Endothelial cell of umbilical vein (primary cell): ENCODE data around the gene DLL4. TPM values are rescaled to one million over a fixed set of nuclear protein-coding genes. Genes with fewer than 3 reads are reported as not detected.

Source experiments
- BruUV-seq: library from RNA; stranded (reverse); fragments of 400-500 nt; replicated peaks from 2 replicates; lab custom pipeline; 2021; lab: Mats Ljungman, UMichigan
- CTCF ChIA-PET: fragments of 300-600, 350-600 bp; sonication (Branson Sonifier 250); formaldehyde crosslinking; loops from one replicate; lab custom pipeline; 2021; ENCODE audit warnings: antibody characterized with exemption, inconsistent platforms; lab: Charles Lee
- POLR2A ChIA-PET: fragments of 300-600, 350-600 bp; sonication (Branson Sonifier 250); formaldehyde crosslinking; loops from one replicate; lab custom pipeline; 2021; ENCODE audit warnings: antibody characterized with exemption, inconsistent platforms; lab: Charles Lee
- DNase-seq: peaks from one replicate; pipeline ENCODE4 v3.0.0-alpha.2; 2011; ENCODE audit warnings: low read depth, low spot score
- FAIRE-seq: peaks from 2 replicates; lab custom pipeline; 2011; peaks lifted over from hg19 to GRCh38; lab: Jason Lieb, UNC
- H2AFZ ChIP-seq: 2 replicates; pipeline ENCODE4 v1.6.0; 2012; ENCODE audit warnings: low read depth, low read length, control low read depth, inconsistent platforms
- H3K27ac ChIP-seq: 2 replicates; pipeline ENCODE4 v1.5.1; 2011; ENCODE audit warnings: low read depth, mild to moderate bottlenecking, control low read depth, low read length, moderate library complexity; ENCODE audit not compliant: insufficient read depth
- H3K27me3 ChIP-seq, 2 experiments: 2 replicates each; pipeline versions ENCODE4 v1.6.0 to v1.6.1; 2011; ENCODE audit warnings: low read length in 2 of 2, mixed read lengths in 1 of 2; ENCODE audit not compliant: control insufficient read depth in 2 of 2, insufficient read depth in 2 of 2
- H3K36me3 ChIP-seq, 2 experiments: 2 replicates in 1 of 2; 3 replicates in 1 of 2; pipeline ENCODE4 v1.5.1; 2011; ENCODE audit warnings: low read length in 2 of 2, mild to moderate bottlenecking in 1 of 2, moderate library complexity in 1 of 2; ENCODE audit not compliant: control insufficient read depth in 2 of 2, insufficient read depth in 2 of 2; ENCODE audit errors: extremely low read depth in 1 of 2
- H3K4me1 ChIP-seq: 3 replicates; pipeline ENCODE4 v1.5.1; 2011; ENCODE audit warnings: mild to moderate bottlenecking, low read length; ENCODE audit not compliant: control insufficient read depth, insufficient read depth; ENCODE audit errors: extremely low read depth
- H3K4me2 ChIP-seq: 2 replicates; pipeline ENCODE4 v1.6.1; 2011; ENCODE audit warnings: low read length, control low read depth, mixed read lengths; ENCODE audit not compliant: insufficient read depth
- H3K4me3 ChIP-seq, 3 experiments: fragments of 200-600 bp in 1 of 3; sonication (generic), shearing (Covaris generic) in 1 of 3; replicated peaks in 1 of 3; 2 replicates each; pipeline ENCODE4 v1.5.1; 2011 to 2016; ENCODE audit warnings: control low read depth in 3 of 3, low read length in 3 of 3, mild to moderate bottlenecking in 2 of 3, inconsistent platforms in 1 of 3, low read depth in 1 of 3, moderate library complexity in 1 of 3; ENCODE audit not compliant: insufficient read depth in 1 of 3
- H3K79me2 ChIP-seq: 2 replicates; pipeline ENCODE4 v1.6.0; 2012; ENCODE audit warnings: low read length, inconsistent platforms; ENCODE audit not compliant: control insufficient read depth, insufficient read depth
- H3K9ac ChIP-seq: replicated peaks from 2 replicates; pipeline ENCODE3; 2011; ENCODE audit warnings: low read length, control low read depth; ENCODE audit not compliant: insufficient read depth; ENCODE audit errors: extremely low read depth
- H3K9me1 ChIP-seq: replicated peaks from 3 replicates; pipeline ENCODE4 v1.6.0; 2011; ENCODE audit warnings: mild to moderate bottlenecking, low read length; ENCODE audit not compliant: control insufficient read depth, insufficient read depth; ENCODE audit errors: extremely low read depth
- H3K9me3 ChIP-seq: replicated peaks from 2 replicates; pipeline ENCODE4 v1.5.1; 2012; ENCODE audit warnings: low read length, inconsistent platforms; ENCODE audit not compliant: control insufficient read depth, insufficient read depth
- H4K20me1 ChIP-seq: replicated peaks from 2 replicates; pipeline ENCODE3; 2011; ENCODE audit warnings: mild to moderate bottlenecking, low read length; ENCODE audit not compliant: control insufficient read depth, insufficient read depth; ENCODE audit errors: extremely low read depth
- EZH2 ChIP-seq: IDR thresholded peaks from 2 replicates; pipeline ENCODE4 v1.6.1; 2012; ENCODE audit warnings: borderline replicate concordance, low read depth, mild to moderate bottlenecking, moderate library complexity, low read length, inconsistent platforms; ENCODE audit not compliant: severe bottlenecking
- FOS ChIP-seq: IDR thresholded peaks from 2 replicates; pipeline ENCODE4 v1.6.1; 2011; ENCODE audit warnings: mild to moderate bottlenecking, low read length, moderate library complexity, borderline replicate concordance; ENCODE audit not compliant: insufficient read depth
- GATA2 ChIP-seq: IDR thresholded peaks from 2 replicates; pipeline ENCODE4 v1.7.0; 2011; ENCODE audit warnings: low read depth, mild to moderate bottlenecking, moderate library complexity, mixed read lengths, low read length; ENCODE audit not compliant: insufficient read length, insufficient read depth
- JUN ChIP-seq: IDR thresholded peaks from 2 replicates; pipeline ENCODE4 v1.6.1; 2011; ENCODE audit warnings: borderline replicate concordance, low read depth; ENCODE audit not compliant: insufficient read length, insufficient read depth
- MYC ChIP-seq: IDR thresholded peaks from one replicate; pipeline ENCODE4 v1.6.1; 2011; ENCODE audit warnings: mild to moderate bottlenecking, low read depth, low read length
- POLR2A ChIP-seq: IDR thresholded peaks from 2 replicates; pipeline ENCODE4 v1.6.1; 2012; ENCODE audit warnings: low read depth, mild to moderate bottlenecking, control low read depth, low read length
- POLR2AphosphoS5 ChIP-seq: IDR thresholded peaks from 2 replicates; pipeline ENCODE4 v1.6.1; 2012; ENCODE audit warnings: low read depth, mild to moderate bottlenecking, control low read depth, low read length, moderate library complexity; ENCODE audit not compliant: insufficient read depth
- dilution Hi-C: fragments of 300-500 bp; cut with MboI; formaldehyde crosslinking; loops from one replicate; pipeline ENCODE4 v1.15.0; 2019; ENCODE audit warnings: low sequenced_read_pairs; ENCODE audit not compliant: extremely low pct_ligation_motif_present
- intact Hi-C: fragments of 100-400 bp; cut with micrococcal nuclease; formaldehyde crosslinking; loops from one replicate; pipeline ENCODE4 v1.10.0; 2022
- polyA plus RNA-seq, 4 experiments: library from polyadenylated mRNA; depleted of rRNA in 3 of 4; stranded (reverse) in 3 of 4; unstranded in 1 of 4; fragments of >200 nt; gene quantifications; 2 replicates each; pipeline versions ENCODE4 v1.2.1 to v1.2.3, GENCODE V29; 2011 to 2012; ENCODE audit warnings: missing spikeins in 1 of 4
- total RNA-seq: library from RNA; stranded (reverse); gene quantifications from 2 replicates; pipeline ENCODE4 v1.2.3, GENCODE V29; 2021
- TF ChIP-seq, protein P1 (sequence below), 2 donors: IDR thresholded peaks; 1 replicate in 1 of 2; 2 replicates in 1 of 2; pipeline ENCODE4 v1.5.1; 2011; ENCODE audit warnings: low read length in 2 of 2, mild to moderate bottlenecking in 2 of 2, moderate library complexity in 2 of 2, control low read depth in 1 of 2, inconsistent platforms in 1 of 2, low read depth in 1 of 2; ENCODE audit not compliant: insufficient read depth in 1 of 2; ENCODE audit errors: extremely low read depth in 1 of 2
- TF ChIP-seq, protein P2 (sequence below): IDR thresholded peaks from 2 replicates; pipeline ENCODE4 v1.6.1; 2011; ENCODE audit not compliant: insufficient read depth, insufficient read length

The DLL4 gene
- total and polyA plus RNA-seq, 2 donors (not counting 3 experiments of a cell fraction or from before 2014, with no cell fraction given), result 55.2 to 57.8 TPM

DNA sequence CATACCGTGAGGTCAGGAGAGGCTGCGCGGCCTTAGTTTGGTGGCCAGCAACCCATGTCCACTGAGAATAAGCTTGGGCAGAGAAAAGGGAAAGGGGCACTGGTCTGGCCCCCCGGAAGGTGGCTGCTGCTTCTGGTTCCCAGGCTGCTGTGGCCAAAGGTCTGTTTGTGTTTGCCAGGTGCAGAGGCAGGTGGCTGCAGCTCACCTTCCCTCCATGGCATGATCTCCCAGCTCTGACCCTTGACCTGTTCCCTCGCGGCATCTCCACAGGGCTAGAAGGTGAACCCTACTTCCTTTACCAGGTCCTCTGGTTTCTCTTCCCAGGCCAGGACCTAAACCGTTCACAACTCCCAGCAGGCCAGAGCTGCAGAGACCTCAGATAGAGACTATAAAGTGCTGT, 21.0 kb upstream of the DLL4 start:
- POLR2A ChIA-PET, result interaction anchor here (1.3 kb wide), 1 partner anchor 111 kb away, joined by 3 read pairs; no protein-coding TSS in a partner anchor
- no peak for FAIRE-seq
- H3K4me2 ChIP-seq, result no peak overlapping the region
- no peaks in the 10 kb centered on the region for H3K27me3 ChIP-seq
- H3K9ac ChIP-seq, result no peak overlapping the region
- BruUV-seq, result no TSS peak
- H3K79me2 ChIP-seq, result no peaks in the 10 kb centered on the region
- TF ChIP-seq MYC (no peak), JUN (no peak), POLR2A (no peak), GATA2 (no peak), EZH2 (no peak), POLR2AphosphoS5 (no peak), FOS (no peak)
- TF ChIP-seq, protein P1, sequence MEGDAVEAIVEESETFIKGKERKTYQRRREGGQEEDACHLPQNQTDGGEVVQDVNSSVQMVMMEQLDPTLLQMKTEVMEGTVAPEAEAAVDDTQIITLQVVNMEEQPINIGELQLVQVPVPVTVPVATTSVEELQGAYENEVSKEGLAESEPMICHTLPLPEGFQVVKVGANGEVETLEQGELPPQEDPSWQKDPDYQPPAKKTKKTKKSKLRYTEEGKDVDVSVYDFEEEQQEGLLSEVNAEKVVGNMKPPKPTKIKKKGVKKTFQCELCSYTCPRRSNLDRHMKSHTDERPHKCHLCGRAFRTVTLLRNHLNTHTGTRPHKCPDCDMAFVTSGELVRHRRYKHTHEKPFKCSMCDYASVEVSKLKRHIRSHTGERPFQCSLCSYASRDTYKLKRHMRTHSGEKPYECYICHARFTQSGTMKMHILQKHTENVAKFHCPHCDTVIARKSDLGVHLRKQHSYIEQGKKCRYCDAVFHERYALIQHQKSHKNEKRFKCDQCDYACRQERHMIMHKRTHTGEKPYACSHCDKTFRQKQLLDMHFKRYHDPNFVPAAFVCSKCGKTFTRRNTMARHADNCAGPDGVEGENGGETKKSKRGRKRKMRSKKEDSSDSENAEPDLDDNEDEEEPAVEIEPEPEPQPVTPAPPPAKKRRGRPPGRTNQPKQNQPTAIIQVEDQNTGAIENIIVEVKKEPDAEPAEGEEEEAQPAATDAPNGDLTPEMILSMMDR (IDR thresholded peaks at IDR 0.05; ENCODE audit: extremely low read depth in 1 of 2, insufficient read depth in 1 of 2, low read depth in 1 of 2, low read length in 2 of 2), result no peak
- TF ChIP-seq, protein P2, sequence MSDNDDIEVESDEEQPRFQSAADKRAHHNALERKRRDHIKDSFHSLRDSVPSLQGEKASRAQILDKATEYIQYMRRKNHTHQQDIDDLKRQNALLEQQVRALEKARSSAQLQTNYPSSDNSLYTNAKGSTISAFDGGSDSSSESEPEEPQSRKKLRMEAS, result no peak
- CTCF ChIA-PET, result interaction anchor here (1.3 to 11.3 kb wide), 8 partner anchors 10 to 279 kb away, joined by 3 to 405 read pairs (median 80); partner anchors contain the start of genes CHAC1, DLL4 and VPS18
- no peak overlapping the region for H3K27ac ChIP-seq
- H3K4me1 ChIP-seq, result peaks cover 30% of the 10 kb centered on the region
- no peak overlapping the region for H3K4me3 ChIP-seq
- no peaks in the 10 kb centered on the region for H3K9me1 ChIP-seq
- DNase-seq, result no peak
- no peaks in the 10 kb centered on the region for H3K9me3 ChIP-seq
- peaks cover 2 to 8% of the 10 kb centered on the region in 2 experiments for H3K36me3 ChIP-seq
- no peak overlapping the region for H2AFZ ChIP-seq
- intact Hi-C loops (no loop called here), dilution Hi-C loops (loop anchor here (10.0 kb wide), 1 partner anchor 107 kb away; no protein-coding TSS in a partner anchor)
- H4K20me1 ChIP-seq, result no peaks in the 10 kb centered on the region
